ENCODE data around the gene PLEKHA1.

Gene PLEKHA1

GRCh38 chr10:122393288-122393687, 18.8 kb downstream of the PLEKHA1 start:
- H3K4me1 ChIP-seq: peaks cover 0 to 32% (median 3%) of the 10 kb centered on the region in 4 donors
- intact Hi-C loops (cut with DNase I; ENCODE audit: low total_unique reads): no loop called here

GRCh38 chr10:122402548-122403131, 28.1 kb downstream of the PLEKHA1 start:
- Histone ChIP-seq H3K27me3 (no peaks in the 10 kb centered on the region), H3K9me3 (no peaks in the 10 kb centered on the region), H3K4me3 (no peak overlapping the region), H3K36me3 (peaks cover 7 to 49% (median 29%) of the 10 kb centered on the region in 3 donors), H3K27ac (no peak overlapping the region), H3K4me1 (peaks cover 0 to 10% (median 0%) of the 10 kb centered on the region in 4 donors)
- no peak for DNase-seq
- no peak for TF ChIP-seq CTCF (IDR thresholded peaks at IDR 0.05)
- intact Hi-C loops (cut with DNase I; ENCODE audit: low total_unique reads): no loop called here

More at GRCh38 chr10:122393288-122393687, 18.8 kb downstream of the PLEKHA1 start:
- H3K36me3 ChIP-seq: peaks cover 10 to 33% (median 24%) of the 10 kb centered on the region in 3 donors
- no peak for DNase-seq
- TF ChIP-seq CTCF (IDR thresholded peaks at IDR 0.05): no peak
- no peak overlapping the region for H3K27ac ChIP-seq
- H3K4me3 ChIP-seq: no peak overlapping the region
- no peaks in the 10 kb centered on the region for H3K9me3 ChIP-seq
- no peaks in the 10 kb centered on the region for H3K27me3 ChIP-seq

GRCh38 chr10:122404576-122404975, 30.1 kb downstream of the PLEKHA1 start:
- no peak for TF ChIP-seq CTCF (IDR thresholded peaks at IDR 0.05)
- Histone ChIP-seq H3K4me3 (no peak overlapping the region), H3K27me3 (no peaks in the 10 kb centered on the region), H3K36me3 (peaks cover 7 to 51% (median 29%) of the 10 kb centered on the region in 3 donors), H3K4me1 (peaks cover 0 to 8% (median 0%) of the 10 kb centered on the region in 4 donors), H3K27ac (no peak overlapping the region), H3K9me3 (no peaks in the 10 kb centered on the region)
- DNase-seq: no peak
- intact Hi-C loops (cut with DNase I; ENCODE audit: low total_unique reads): no loop called here

- Histone ChIP-seq H3K4me1 (peaks cover 0 to 8% (median 0%) of the 10 kb centered on the region in 4 donors), H3K36me3 (peaks cover 11 to 35% (median 21%) of the 10 kb centered on the region in 3 donors), H3K27me3 (no peaks in the 10 kb centered on the region), H3K9me3 (no peaks in the 10 kb centered on the region), H3K27ac (no peak overlapping the region), H3K4me3 (no peak overlapping the region)
- no peak for TF ChIP-seq CTCF (IDR thresholded peaks at IDR 0.05)
- DNase-seq: peak in 1 of 2 donors; percentile 24
- intact Hi-C loops (cut with DNase I; ENCODE audit: low total_unique reads): no loop called here
Observed at GRCh38 chr10:122407375-122408125, 33.0 kb downstream of the PLEKHA1 start.

GRCh38 chr10:122413327-122413726, 38.8 kb downstream of the PLEKHA1 start:
- no peaks in the 10 kb centered on the region for H3K4me1 ChIP-seq
- H3K27me3 ChIP-seq: no peaks in the 10 kb centered on the region
- H3K4me3 ChIP-seq: no peak overlapping the region
- peaks cover 32 to 42% (median 35%) of the 10 kb centered on the region in 3 donors for H3K36me3 ChIP-seq
- no peak overlapping the region for H3K27ac ChIP-seq
- no peaks in the 10 kb centered on the region for H3K9me3 ChIP-seq
- no peak for TF ChIP-seq CTCF (IDR thresholded peaks at IDR 0.05)
- intact Hi-C loops (cut with DNase I; ENCODE audit: low total_unique reads): no loop called here
- DNase-seq: no peak
